H1 (cell line): ENCODE data around the gene GDF2. TPM values are rescaled to one million over a fixed set of nuclear protein-coding genes. Genes with fewer than 3 reads are reported as not detected.

Source experiments
- BACH1 ChIP-seq: IDR thresholded peaks from 2 replicates; pipeline ENCODE4 v1.6.1; 2012; ENCODE audit warnings: low read length, improper control_type of control experiment
- CHD7 ChIP-seq: fragments of 300-600 bp; sonication (generic); IDR thresholded peaks from 2 replicates; pipeline ENCODE4 v1.7.1; 2012; ENCODE audit warnings: low read length, moderate library complexity, mild to moderate bottlenecking, inconsistent platforms; ENCODE audit not compliant: insufficient replicate concordance
- KDM4A ChIP-seq: IDR thresholded peaks from one replicate; pipeline ENCODE4 v1.7.1; 2012; ENCODE audit warnings: low read depth, mild to moderate bottlenecking, moderate library complexity, low read length, inconsistent platforms; ENCODE audit not compliant: severe bottlenecking
- SP4 ChIP-seq: IDR thresholded peaks from 2 replicates; pipeline ENCODE4 v1.6.1; 2012; ENCODE audit warnings: low read length, inconsistent platforms
- polyA plus RNA-seq, 7 experiments: library from polyadenylated mRNA; depleted of rRNA in 3 of 7; stranded (reverse) in 5 of 7; unstranded in 2 of 7; fragments of >200 nt in 5 of 7; fragments of 200-250 nt in 2 of 7; gene quantifications; 1 replicate in 5 of 7; 2 replicates in 1 of 7; 4 replicates in 1 of 7; pipeline versions ENCODE4 v1.2.1 to v1.2.3, GENCODE V29; 2011 to 2013; ENCODE audit warnings: missing spikeins in 2 of 7, mixed read lengths in 2 of 7
- total RNA-seq: library from RNA; stranded (reverse); fragmentation: NEBNext Ultra II Directional; extraction: Animal tissue kit (Norgen Biotek cat#: 25700); gene quantifications from 2 replicates; pipeline ENCODE4 v1.2.1, GENCODE V29; 2021

Gene GDF2
- total and polyA plus RNA-seq, 2 of the 8 experiments (the other 6 are each of a cell fraction or from before 2014, with no cell fraction given), result not detected

GRCh38 chr10:47310090-47310505 is 12.2 kb upstream of the GDF2 start (continued):
- no peak for TF ChIP-seq CHD7
- no peak for TF ChIP-seq BACH1
- TF ChIP-seq KDM4A, result no peak
- TF ChIP-seq SP4, result no peak
